Esophagus (tissue), 2 donors: ENCODE results near the gene SH3BP1. TPM values are rescaled to one million over a fixed set of nuclear protein-coding genes. Genes with fewer than 3 reads are reported as not detected.
"Not testable (repeated sequence)": the region's sequence is repeated elsewhere in the genome, so short reads cannot be mapped to it uniquely, and the experiment has no call there.

ENCODE experiments used
- H3K27ac ChIP-seq, 2 donors: one replicate each; pipeline ENCODE4 v1.5.1; 2013; ENCODE audit warnings: low read depth in 2 of 2, mild to moderate bottlenecking in 2 of 2, inconsistent platforms in 1 of 2, low read length in 1 of 2, moderate library complexity in 1 of 2
- H3K27me3 ChIP-seq, 2 donors: one replicate each; pipeline ENCODE4 v1.6.1; 2013; ENCODE audit warnings: low read length in 2 of 2, control low read depth in 1 of 2, mild to moderate bottlenecking in 1 of 2; ENCODE audit not compliant: insufficient read depth in 2 of 2, control insufficient read depth in 1 of 2
- H3K36me3 ChIP-seq, 2 donors: one replicate each; pipeline ENCODE4 v1.6.1; 2013; ENCODE audit warnings: low read length in 1 of 2; ENCODE audit not compliant: control insufficient read depth in 2 of 2, insufficient read depth in 2 of 2
- H3K4me1 ChIP-seq, 2 donors: one replicate each; pipeline ENCODE4 v1.6.1; 2013; ENCODE audit warnings: low read length in 1 of 2; ENCODE audit not compliant: control insufficient read depth in 2 of 2, insufficient read depth in 2 of 2
- H3K4me3 ChIP-seq, 2 donors: one replicate each; pipeline ENCODE4 v1.5.1; 2013; ENCODE audit warnings: low read length in 2 of 2, mild to moderate bottlenecking in 2 of 2, low read depth in 1 of 2, moderate library complexity in 1 of 2
- H3K9me3 ChIP-seq, 2 donors: one replicate each; pipeline ENCODE4 v1.6.1; 2013; ENCODE audit warnings: mild to moderate bottlenecking in 2 of 2, low read depth in 1 of 2, low read length in 1 of 2, moderate library complexity in 1 of 2; ENCODE audit not compliant: control insufficient read depth in 2 of 2, insufficient read depth in 1 of 2
- WGBS, 2 donors: extraction: QIAGEN DNeasy Blood & Tissue Kit; methylation state at CpG; one replicate each; pipeline ENCODE4 v1.1.7; 2013; 5-methylcytosine and 5-hydroxymethylcytosine counted together
- polyA plus RNA-seq, 2 donors: library from polyadenylated mRNA; stranded (reverse); fragments of 200-250 nt; gene quantifications; one replicate each; pipeline ENCODE4 v1.2.3, GENCODE V29; 2013
- donor health status: healthy with polysubstance abuse.
- donor health status: Bipolar disorder and iron deficiency.

The SH3BP1 gene
- polyA plus RNA-seq, 2 donors = 39.8 to 42.0 TPM

DNA sequence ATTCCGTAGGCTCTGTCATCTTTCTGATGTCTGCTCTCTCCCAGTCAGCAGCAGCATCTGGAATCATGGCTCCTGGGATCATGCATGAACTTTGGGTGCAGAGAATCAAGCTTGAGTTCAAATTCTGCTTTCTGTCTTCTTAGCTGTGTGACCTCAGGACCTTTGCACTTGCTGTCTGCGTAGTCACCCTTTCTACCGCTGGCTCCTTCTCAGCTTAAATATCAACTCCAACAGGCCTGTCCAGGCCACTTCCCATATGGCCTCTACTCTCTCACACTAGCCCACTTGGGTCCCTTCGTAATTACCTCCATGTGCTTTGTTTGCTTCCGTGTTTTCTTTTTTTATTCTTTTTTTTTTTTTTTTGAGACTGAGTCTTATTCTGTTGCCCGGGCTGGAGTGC is 35.4 kb upstream of the SH3BP1 start:
- H3K27me3 ChIP-seq = no peaks in the 10 kb centered on the region
- no peak overlapping the region for H3K27ac ChIP-seq
- H3K4me1 ChIP-seq = peaks cover 0 to 2% of the 10 kb centered on the region in 2 donors
- H3K36me3 ChIP-seq = no peaks in the 10 kb centered on the region
- H3K9me3 ChIP-seq = no peaks in the 10 kb centered on the region
- H3K4me3 ChIP-seq = no peak overlapping the region
- WGBS, 2 donors = 94 to 97% methylated on average over 6 of the region's 6 CpGs

DNA sequence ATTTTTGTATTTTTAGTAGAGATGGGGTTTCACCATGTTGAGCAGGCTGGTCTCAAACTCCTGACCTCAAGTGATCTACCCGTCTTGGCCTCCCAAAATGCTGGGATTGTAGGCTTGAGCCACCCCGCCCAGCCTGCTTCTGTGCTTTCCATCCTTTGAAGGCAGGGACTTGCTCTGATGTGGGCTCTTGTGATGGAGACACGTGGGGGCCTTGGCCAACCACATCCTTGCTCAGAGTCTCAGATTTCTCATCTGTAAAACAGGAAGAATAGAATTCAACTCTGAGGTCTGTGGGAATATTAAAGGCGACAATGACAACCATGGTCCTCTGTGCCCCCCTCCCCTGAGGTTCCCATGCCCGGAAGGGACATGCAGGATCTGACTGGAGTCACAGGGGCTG is 34.6 kb upstream of the SH3BP1 start:
- peaks cover 3 to 5% of the 10 kb centered on the region in 2 donors for H3K4me1 ChIP-seq
- no peaks in the 10 kb centered on the region for H3K27me3 ChIP-seq
- H3K9me3 ChIP-seq = no peaks in the 10 kb centered on the region
- peak overlapping the region in 1 of 2 donors; percentile 42 for H3K27ac ChIP-seq
- 59 to 63% methylated on average over 5 of the region's 5 CpGs for WGBS, 2 donors
- H3K4me3 ChIP-seq = no peak overlapping the region
- H3K36me3 ChIP-seq = no peaks in the 10 kb centered on the region

DNA sequence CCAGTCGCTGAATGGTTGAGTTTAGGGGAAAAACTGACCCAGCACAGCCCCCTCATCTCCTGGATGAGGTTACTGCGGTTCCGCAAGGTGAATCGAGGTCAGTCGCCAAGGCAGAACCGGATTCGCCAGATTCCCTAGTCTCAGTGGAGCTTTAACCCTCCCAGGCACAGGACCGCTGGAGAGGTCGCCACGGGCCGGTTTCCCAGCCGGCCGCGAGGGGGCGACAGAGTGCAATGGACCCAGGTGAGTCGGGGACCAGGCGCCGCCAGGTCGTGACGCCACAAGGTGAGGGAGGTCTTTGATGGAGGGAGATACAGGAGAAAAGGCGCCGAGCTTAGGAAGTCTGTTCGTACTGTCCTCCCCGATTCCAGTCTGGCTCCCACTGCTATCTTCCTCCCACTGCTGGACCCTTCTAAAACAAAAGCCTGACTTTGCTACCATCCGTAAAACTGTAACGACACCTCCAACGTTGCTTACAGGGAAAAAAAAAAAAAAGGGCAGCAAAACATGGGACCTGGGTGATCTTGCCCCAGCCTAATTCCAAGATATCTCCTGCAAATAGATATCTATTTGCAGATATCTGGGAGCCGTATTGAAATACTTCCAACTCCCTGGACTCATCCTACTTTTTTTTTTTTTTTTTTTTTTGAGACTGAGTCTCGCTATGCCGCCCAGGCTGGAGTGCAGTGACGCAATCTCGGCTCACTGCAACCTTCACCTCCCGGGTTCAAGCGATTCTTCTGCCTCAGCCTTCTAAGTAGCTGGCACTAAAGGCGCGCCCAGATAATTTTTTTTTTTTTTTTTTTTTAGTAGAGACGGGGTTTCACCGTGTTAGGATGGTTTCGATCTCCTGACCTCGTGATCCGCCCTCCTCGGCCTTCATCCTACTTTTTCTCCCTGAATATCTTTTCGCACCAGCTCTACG is 32.2 kb upstream of the SH3BP1 start:
- H3K4me1 ChIP-seq = peaks cover 12% of the 10 kb centered on the region in 2 donors
- 1 to 2% methylated on average over 44 of the region's 44 CpGs for WGBS, 2 donors
- no peaks in the 10 kb centered on the region for H3K27me3 ChIP-seq
- H3K9me3 ChIP-seq = no peaks in the 10 kb centered on the region
- H3K27ac ChIP-seq = peak overlapping the region; percentile 96 to 98
- H3K36me3 ChIP-seq = no peaks in the 10 kb centered on the region
- peak overlapping the region; percentile 30 to 89 for H3K4me3 ChIP-seq

DNA sequence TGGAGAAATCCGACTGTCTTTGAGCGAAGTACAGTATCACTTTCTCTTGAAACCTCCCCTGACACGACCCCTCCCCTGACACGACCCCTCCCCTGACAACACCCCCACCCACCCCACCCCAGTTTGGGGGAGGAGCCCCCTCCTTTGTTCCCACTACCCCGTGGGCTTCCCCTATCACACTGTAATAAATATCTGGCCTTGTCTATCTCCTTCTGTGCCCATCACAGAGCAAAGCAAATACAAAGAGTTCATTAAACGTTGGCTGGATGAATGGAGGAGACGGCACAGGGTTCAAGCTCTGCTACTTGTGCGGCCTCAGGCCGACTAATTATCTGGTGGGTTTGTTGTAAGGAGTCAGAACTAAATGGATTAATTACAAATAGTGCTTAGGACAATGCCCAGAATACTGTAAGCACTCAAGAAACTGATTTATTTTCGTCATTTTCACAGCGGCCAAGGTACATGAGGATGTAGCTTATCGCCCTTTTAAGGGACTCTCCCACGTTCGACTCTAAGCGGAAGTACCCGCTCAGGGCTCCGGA is 31.5 kb upstream of the SH3BP1 start:
- 2% methylated on average over 17 of the region's 17 CpGs for WGBS, 2 donors
- H3K27ac ChIP-seq = peak overlapping the region; percentile 96 to 98
- peak overlapping the region; percentile 89 to 91 for H3K4me3 ChIP-seq
- no peaks in the 10 kb centered on the region for H3K9me3 ChIP-seq
- H3K36me3 ChIP-seq = no peaks in the 10 kb centered on the region
- H3K27me3 ChIP-seq = no peaks in the 10 kb centered on the region
- peaks cover 12 to 15% of the 10 kb centered on the region in 2 donors for H3K4me1 ChIP-seq

DNA sequence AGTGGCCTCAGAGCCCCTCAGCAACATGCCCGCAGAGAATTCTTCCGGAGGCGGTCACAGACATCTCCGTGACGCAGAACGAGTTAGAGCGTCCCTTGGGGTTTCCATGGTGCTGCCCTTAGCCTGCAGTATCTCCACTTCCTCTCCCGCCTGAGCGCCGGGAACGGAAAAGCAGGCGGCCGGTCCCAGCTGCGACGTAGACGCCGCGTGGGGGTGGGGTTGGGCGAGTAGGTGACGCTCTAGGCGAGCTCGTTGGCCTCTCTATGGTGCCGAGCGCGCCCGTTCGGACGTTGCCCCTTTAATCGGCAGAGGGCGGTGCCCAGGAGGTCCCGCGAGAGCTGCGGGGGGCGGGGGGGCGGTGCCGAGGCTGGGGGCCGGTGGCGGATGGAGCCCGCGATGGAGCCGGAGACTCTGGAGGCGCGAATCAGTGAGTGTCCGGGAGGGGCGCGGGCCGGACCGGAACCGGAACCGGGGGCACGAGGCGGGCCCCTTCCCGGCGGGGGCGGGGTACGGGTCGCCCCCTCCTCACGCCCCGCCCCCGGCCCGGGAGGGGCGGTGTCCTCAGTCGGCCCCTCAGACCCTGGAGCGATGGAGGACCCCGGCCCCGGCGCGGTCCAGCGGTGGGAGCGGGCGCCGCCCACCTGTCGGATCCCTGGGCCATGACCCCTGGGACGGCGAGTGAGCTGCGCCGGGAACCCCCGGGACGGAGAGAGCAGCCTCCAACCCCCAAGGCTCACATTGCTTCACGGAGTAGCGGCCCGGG is 30.8 kb upstream of the SH3BP1 start, which contains the start of gene GGA1:
Gene GGA1, plus strand, starts transcription at position 358 of the 763 bp plus-strand sequence. Its CDS starts 27 bp downstream, at position 385.
- 0% methylated on average over 42 to 82 of the region's 82 CpGs for WGBS, 2 donors
- Histone ChIP-seq H3K4me1 (peaks cover 12 to 17% of the 10 kb centered on the region in 2 donors), H3K9me3 (no peaks in the 10 kb centered on the region), H3K27ac (peak within 1 kb of the TSS; percentile 96 to 98), H3K27me3 (no peaks in the 10 kb centered on the region), H3K4me3 (peak within 1 kb of the TSS; percentile 89 to 91), H3K36me3 (no peaks in the 10 kb centered on the region)

DNA sequence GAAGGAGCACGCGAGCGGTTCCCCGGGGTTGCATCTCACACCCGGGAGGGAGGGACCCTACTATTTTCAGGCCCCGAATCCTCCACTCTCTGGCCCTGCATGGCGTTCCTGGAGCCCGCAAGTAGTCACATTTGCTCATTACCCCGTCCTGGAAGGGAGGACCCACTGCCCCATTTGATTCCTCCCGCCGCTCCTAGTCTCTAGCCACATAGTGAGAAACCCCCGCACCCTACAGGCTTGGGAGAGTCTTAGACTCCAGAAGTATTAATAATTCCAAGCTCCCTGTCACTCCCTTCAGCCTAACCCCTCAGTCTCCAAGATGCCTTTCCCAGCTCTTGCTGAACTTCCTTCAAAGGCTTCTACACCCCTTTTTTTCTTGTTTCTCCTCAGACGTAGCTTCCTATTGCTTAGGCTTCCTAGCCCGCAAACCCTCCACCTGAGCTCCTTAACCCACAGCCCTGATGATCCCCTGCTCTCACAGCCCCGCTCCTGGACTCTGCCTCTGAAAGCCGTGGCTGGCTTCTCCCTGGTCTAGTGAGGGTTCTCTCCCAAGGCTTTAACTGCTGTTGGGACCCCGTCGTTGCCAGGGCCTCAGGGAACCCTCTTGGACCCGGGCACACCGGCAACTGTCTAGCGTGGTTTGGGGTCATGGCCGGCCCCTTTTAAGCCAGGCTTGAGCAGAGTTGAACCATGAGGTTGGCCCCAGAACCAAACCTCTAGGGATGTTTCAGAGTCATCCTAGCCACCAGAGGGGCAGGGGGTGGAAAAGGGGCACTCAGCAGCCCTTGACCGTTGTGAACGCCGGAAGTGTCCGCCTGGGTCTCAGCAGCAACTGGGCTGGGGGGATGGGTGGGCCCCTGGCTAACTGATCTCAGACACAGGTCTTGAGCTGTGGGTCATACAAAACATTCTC is 30.0 kb upstream of the SH3BP1 start:
- peaks cover 0 to 3% of the 10 kb centered on the region in 2 donors for H3K36me3 ChIP-seq
- no peaks in the 10 kb centered on the region for H3K27me3 ChIP-seq
- H3K4me1 ChIP-seq = peaks cover 14 to 21% of the 10 kb centered on the region in 2 donors
- no peaks in the 10 kb centered on the region for H3K9me3 ChIP-seq
- peak overlapping the region; percentile 96 to 98 for H3K27ac ChIP-seq
- 9 to 10% methylated on average over 22 to 26 of the region's 26 CpGs for WGBS, 2 donors
- peak overlapping the region; percentile 89 to 91 for H3K4me3 ChIP-seq

DNA sequence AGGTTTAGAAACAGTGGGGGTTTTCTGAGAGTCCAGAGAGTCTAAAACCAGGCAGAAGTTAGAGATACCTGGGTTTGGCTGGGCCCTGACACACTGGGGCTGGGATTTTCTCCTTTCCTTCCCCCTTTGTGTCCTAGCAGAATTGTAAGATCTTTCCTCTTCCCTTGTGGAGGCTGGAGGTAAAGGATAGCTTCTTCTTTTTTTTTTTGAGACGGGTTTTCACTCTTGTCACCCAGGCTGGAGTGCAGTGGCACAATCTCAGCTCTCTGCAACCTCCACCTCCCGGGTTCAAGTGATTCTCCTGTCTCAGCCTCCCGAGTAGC is 29.4 kb upstream of the SH3BP1 start:
- not testable (repeated sequence) for H3K9me3 ChIP-seq, H3K27me3 ChIP-seq, H3K36me3 ChIP-seq
- peak overlapping the region; percentile 96 to 98 for H3K27ac ChIP-seq
- H3K4me1 ChIP-seq = peaks cover 14 to 21% of the 10 kb centered on the region in 2 donors
- 78 to 83% methylated on average over 3 of the region's 3 CpGs for WGBS, 2 donors
- H3K4me3 ChIP-seq = peak overlapping the region in 1 of 2 donors; percentile 89

DNA sequence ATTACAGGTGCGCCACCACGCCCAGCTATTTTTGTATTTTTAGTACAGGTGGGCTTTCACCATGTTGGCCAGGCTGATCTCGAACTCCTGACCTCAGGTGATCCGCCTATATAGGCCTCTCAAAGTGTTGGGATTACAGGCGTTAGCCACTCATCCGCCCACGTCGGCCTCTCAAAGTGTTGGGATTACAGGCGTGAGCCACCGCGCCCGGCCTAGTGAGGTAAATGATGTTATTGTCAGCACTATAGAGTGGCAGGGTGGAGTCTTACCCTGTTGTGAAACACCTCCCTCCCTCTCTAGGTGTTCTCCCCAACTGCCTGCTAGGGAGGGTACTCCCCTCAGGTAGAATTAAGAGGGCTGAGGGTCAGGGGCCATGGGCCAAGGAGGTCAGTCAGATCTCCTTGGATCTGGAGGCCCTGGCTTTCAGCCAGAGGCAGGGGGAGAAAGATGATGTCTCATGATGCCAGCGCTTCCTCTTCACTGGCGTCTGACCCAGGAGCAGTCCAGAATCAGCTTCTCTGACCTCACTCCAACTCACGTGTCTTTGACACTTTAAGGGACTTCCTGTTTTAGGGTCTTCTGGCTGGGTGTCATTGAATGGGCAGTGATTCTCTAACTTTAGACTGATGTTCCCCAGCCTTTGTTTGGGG is 28.9 kb upstream of the SH3BP1 start:
- 58 to 64% methylated on average over 15 of the region's 15 CpGs for WGBS, 2 donors
- H3K4me1 ChIP-seq = peaks cover 14 to 21% of the 10 kb centered on the region in 2 donors
- H3K36me3 ChIP-seq = peaks cover 0 to 3% of the 10 kb centered on the region in 2 donors
- H3K9me3 ChIP-seq = no peaks in the 10 kb centered on the region
- no peak overlapping the region for H3K4me3 ChIP-seq
- no peaks in the 10 kb centered on the region for H3K27me3 ChIP-seq
- peak overlapping the region; percentile 96 to 98 for H3K27ac ChIP-seq
